ENCODE measurements around the gene TDRD9. TPM values are rescaled to one million over a fixed set of nuclear protein-coding genes. Genes with fewer than 3 reads are reported as not detected.
A peak's percentile ranks its signal among the peaks of the same experiment; 100 is the strongest.

The TDRD9 gene
- total and polyA plus RNA-seq, 4 donors: 1.2 to 2.2 (median 1.7) TPM

DNA sequence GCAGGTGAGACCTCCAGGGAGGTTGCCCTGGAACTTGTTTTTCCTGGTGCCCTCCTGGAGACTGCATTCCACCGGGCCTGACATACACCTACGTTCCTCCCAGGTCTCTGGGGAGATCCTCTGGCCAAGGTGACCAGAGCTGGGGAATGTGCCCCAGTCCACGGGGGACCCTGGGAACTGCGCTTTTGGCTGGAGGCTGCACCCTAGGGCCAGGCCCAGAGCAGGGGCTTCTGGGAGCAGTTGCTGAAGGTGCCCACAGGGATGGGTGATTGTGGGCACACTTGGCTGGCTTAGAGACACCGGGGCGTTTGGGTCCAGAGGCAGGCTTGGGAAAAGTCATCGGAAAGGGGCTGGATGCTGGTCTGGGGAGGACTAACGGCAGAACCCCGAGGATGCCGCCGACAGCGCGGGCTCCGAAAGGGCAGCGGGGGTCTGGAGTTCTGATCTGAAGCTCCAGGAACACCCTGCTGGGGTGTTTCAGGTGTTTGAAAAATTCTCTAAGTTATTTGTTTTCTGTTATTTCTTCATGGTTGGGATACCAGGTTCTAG lies 36.5 kb upstream of the TDRD9 start:
- WGBS (ENCODE audit: insufficient coverage): 90% methylated on average over 15 of the region's 15 CpGs
- H3K9me3 ChIP-seq (ENCODE audit: control insufficient read depth, insufficient read depth, low read length): no peaks in the 10 kb centered on the region
- no peaks in the 10 kb centered on the region for H3K27me3 ChIP-seq (ENCODE audit: control insufficient read depth, insufficient read depth, low read length)
- no peak for DNase-seq (ENCODE audit: low read depth in 4 of 6, low spot score in 6 of 6)
- H3K27ac ChIP-seq (ENCODE audit: low read depth, low read length): no peak overlapping the region
- H3K4me3 ChIP-seq (ENCODE audit: low read depth, low read length): no peak overlapping the region
- no peaks in the 10 kb centered on the region for H3K36me3 ChIP-seq (ENCODE audit: control insufficient read depth, insufficient read depth, low read length)
- H3K4me1 ChIP-seq (ENCODE audit: control insufficient read depth, insufficient read depth, low read length): peaks cover 5% of the 10 kb centered on the region

DNA sequence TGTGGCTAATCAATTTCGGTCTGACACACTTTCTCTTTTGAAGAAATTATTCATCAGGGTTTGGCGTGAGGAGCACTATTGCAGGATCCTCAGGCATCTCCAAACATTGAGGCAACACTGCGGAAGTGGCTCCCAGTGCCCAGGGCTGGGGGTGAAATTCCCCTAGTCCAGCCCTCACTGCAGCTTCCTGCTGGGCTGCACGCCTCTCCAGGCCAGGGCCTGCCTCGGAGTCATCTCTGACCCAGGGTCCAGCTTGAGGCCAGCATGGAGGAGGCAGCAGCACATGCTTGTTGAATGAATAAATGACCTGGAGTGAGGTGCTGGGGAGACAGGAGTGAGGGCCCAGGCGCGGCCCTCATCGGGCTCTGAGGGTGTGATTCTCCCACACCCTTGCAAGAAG lies 36.0 kb upstream of the TDRD9 start:
- Histone ChIP-seq H3K4me1 (ENCODE audit: control insufficient read depth, insufficient read depth, low read length) (peaks cover under 1% of the 10 kb centered on the region), H3K9me3 (ENCODE audit: control insufficient read depth, insufficient read depth, low read length) (no peaks in the 10 kb centered on the region), H3K4me3 (ENCODE audit: low read depth, low read length) (no peak overlapping the region), H3K36me3 (ENCODE audit: control insufficient read depth, insufficient read depth, low read length) (no peaks in the 10 kb centered on the region), H3K27me3 (ENCODE audit: control insufficient read depth, insufficient read depth, low read length) (no peaks in the 10 kb centered on the region), H3K27ac (ENCODE audit: low read depth, low read length) (no peak overlapping the region)
- no peak for DNase-seq (ENCODE audit: low read depth in 4 of 6, low spot score in 6 of 6)
- WGBS (ENCODE audit: insufficient coverage): 78% methylated on average over 5 of the region's 8 CpGs

DNA sequence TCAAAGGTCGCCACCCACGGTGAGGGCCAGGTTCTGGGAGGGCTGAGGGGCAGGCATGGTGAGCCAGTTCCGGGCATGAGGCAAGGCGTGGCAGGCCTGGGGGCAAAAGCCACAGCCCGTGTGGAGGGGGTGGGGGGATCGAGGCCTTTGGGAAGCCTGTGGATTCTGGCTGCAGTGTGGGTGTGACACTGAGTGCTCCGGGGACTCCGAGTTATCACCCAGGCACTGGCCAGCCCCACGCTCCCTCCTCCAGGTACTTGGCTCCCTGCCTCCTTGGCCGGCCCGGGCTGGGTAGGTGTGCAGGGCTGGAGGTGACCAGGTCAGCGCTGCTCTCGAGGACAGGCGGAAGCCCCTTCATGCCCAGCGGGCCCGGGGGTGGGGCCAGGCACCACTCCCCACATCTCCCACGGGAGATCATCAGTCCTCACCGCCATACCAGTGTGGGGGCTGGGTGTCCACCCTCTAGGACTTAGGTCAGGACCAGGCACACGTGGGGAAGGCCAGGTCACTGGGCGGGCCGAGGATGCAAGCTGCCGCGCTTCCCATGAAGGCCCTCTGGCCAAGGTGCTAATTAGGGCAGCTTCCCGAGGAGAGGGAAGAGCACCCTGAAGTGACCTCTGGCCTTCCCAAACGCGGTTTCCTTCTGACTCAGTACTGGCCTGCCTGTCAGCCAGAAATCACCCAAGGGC lies 34.1 kb upstream of the TDRD9 start:
- Histone ChIP-seq H3K27ac (ENCODE audit: low read depth, low read length) (no peak overlapping the region), H3K27me3 (ENCODE audit: control insufficient read depth, insufficient read depth, low read length) (no peaks in the 10 kb centered on the region), H3K36me3 (ENCODE audit: control insufficient read depth, insufficient read depth, low read length) (peaks cover 3% of the 10 kb centered on the region), H3K4me3 (ENCODE audit: low read depth, low read length) (no peak overlapping the region), H3K4me1 (ENCODE audit: control insufficient read depth, insufficient read depth, low read length) (no peaks in the 10 kb centered on the region), H3K9me3 (ENCODE audit: control insufficient read depth, insufficient read depth, low read length) (no peaks in the 10 kb centered on the region)
- DNase-seq (ENCODE audit: low read depth in 4 of 6, low spot score in 6 of 6): no peak
- 75% methylated on average over 25 of the region's 26 CpGs for WGBS (ENCODE audit: insufficient coverage)

DNA sequence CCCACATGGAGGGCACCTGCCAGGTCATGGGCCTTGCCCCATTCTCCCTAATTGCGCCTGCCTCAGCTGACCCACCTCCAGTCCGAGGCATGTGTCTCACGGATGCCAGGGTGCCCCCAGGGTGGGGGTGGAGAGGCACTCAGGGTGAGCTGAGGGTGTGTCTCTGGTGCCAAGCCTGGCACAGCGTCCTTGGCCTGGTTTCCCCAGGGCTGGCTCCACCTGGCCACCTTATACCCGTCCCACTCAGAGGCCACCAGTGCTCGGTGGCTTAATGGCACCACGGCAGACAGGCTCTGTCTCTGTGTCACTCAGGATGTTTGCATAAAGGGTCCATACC lies 33.6 kb upstream of the TDRD9 start:
- H3K9me3 ChIP-seq (ENCODE audit: control insufficient read depth, insufficient read depth, low read length): no peaks in the 10 kb centered on the region
- DNase-seq (ENCODE audit: low read depth in 4 of 6, low spot score in 6 of 6): no peak
- H3K4me1 ChIP-seq (ENCODE audit: control insufficient read depth, insufficient read depth, low read length): no peaks in the 10 kb centered on the region
- no peak overlapping the region for H3K27ac ChIP-seq (ENCODE audit: low read depth, low read length)
- peaks cover 3% of the 10 kb centered on the region for H3K36me3 ChIP-seq (ENCODE audit: control insufficient read depth, insufficient read depth, low read length)
- no peak overlapping the region for H3K4me3 ChIP-seq (ENCODE audit: low read depth, low read length)
- no peaks in the 10 kb centered on the region for H3K27me3 ChIP-seq (ENCODE audit: control insufficient read depth, insufficient read depth, low read length)
- 85% methylated on average over 6 of the region's 7 CpGs for WGBS (ENCODE audit: insufficient coverage)

DNA sequence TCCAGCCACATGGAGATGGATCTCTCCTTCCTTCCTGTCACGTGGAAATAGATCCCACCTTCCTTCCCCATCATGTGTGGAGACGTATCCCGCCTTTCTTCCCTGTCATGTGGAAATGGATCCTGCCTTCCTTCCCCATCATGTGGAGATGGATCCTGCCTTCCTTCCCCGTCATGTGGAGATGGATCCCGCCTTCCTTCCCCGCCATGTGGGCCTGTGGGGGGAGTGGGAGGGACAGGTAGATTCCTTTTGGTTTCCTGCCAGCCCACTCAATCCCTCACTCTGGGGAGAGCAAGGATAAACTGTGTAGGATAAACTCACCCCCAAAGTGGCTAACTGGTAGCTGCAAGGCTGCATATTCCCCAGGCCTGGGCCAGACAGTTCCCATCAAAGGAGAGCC lies 31.7 kb upstream of the TDRD9 start:
- Histone ChIP-seq H3K36me3 (ENCODE audit: control insufficient read depth, insufficient read depth, low read length) (peaks cover 3% of the 10 kb centered on the region), H3K4me1 (ENCODE audit: control insufficient read depth, insufficient read depth, low read length) (no peaks in the 10 kb centered on the region), H3K4me3 (ENCODE audit: low read depth, low read length) (no peak overlapping the region), H3K27me3 (ENCODE audit: control insufficient read depth, insufficient read depth, low read length) (no peaks in the 10 kb centered on the region), H3K9me3 (ENCODE audit: control insufficient read depth, insufficient read depth, low read length) (no peaks in the 10 kb centered on the region), H3K27ac (ENCODE audit: low read depth, low read length) (no peak overlapping the region)
- WGBS (ENCODE audit: insufficient coverage): 80% methylated on average over 1 of the region's 6 CpGs
- no peak for DNase-seq (ENCODE audit: low read depth in 4 of 6, low spot score in 6 of 6)

DNA sequence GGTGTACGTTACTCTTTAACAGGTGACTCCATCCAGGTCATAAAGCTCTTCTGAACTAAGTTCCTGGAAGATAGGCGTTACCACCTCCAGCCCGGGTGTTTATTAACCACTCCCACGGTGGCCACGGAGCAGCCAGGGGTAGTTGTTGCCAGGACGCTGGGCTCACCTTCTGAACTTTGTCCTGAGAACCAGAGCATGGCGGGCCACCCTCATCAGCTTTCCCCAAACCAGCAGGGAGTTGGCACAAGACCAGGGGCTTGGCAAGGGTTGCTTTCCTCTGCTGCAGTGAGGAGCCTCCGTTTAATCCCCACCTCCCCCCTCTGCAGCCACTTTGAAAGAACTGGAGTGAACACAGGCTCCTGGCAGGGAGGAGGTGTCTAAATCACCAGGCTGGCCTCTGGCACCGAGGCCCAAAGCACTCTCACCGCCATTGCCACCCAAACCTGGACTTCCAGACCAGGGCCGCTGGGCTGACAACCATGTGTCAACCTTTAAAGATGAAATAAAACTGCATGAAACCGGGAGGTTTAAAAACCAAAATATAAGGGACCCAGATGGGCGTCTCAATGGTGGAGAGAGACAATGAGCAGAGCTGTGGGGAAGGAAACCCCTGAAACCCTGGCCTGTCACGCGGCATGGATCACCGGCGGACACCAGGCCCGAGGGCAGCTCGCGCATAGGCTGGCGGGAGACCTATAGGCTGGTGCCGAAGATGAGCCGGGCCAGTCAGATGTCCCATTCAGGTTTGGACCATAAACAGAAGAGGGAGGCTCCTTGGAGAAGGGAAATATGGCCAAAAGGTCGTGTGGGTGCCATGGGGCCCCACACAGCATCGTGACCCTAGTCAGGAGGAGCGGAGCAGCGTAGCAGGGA lies 30.9 kb upstream of the TDRD9 start:
- H3K27ac ChIP-seq (ENCODE audit: low read depth, low read length): no peak overlapping the region
- no peaks in the 10 kb centered on the region for H3K4me1 ChIP-seq (ENCODE audit: control insufficient read depth, insufficient read depth, low read length)
- no peaks in the 10 kb centered on the region for H3K9me3 ChIP-seq (ENCODE audit: control insufficient read depth, insufficient read depth, low read length)
- WGBS (ENCODE audit: insufficient coverage): 75% methylated on average over 24 of the region's 27 CpGs
- peaks cover 3% of the 10 kb centered on the region for H3K36me3 ChIP-seq (ENCODE audit: control insufficient read depth, insufficient read depth, low read length)
- no peak overlapping the region for H3K4me3 ChIP-seq (ENCODE audit: low read depth, low read length)
- no peaks in the 10 kb centered on the region for H3K27me3 ChIP-seq (ENCODE audit: control insufficient read depth, insufficient read depth, low read length)
- DNase-seq (ENCODE audit: low read depth in 4 of 6, low spot score in 6 of 6): peak in 2 of 6 donors; percentile 6 to 27

DNA sequence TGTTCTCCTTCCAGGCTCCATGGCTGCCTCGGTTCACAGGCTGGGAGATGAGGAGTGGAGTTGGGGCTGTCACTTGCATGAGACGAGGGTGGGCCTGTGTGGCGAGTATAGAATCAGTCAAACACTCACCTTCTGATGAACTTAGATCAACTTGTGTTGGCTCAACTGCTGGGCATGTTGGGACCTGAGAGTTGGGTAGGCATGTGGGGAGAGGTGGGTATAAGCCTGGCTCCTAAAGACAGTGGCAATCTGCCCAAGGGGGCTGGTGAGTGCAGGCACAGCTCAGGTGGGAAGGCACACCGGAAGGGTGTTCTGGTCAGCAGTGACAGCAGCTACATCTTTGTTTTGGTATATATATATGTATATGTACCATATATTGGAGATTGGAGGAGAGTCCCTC lies 30.1 kb upstream of the TDRD9 start:
- no peak overlapping the region for H3K4me3 ChIP-seq (ENCODE audit: low read depth, low read length)
- no peak for DNase-seq (ENCODE audit: low read depth in 4 of 6, low spot score in 6 of 6)
- no peak overlapping the region for H3K27ac ChIP-seq (ENCODE audit: low read depth, low read length)
- H3K27me3 ChIP-seq (ENCODE audit: control insufficient read depth, insufficient read depth, low read length): no peaks in the 10 kb centered on the region
- WGBS (ENCODE audit: insufficient coverage): 92% methylated on average over 3 of the region's 4 CpGs
- H3K9me3 ChIP-seq (ENCODE audit: control insufficient read depth, insufficient read depth, low read length): no peaks in the 10 kb centered on the region
- peaks cover 3% of the 10 kb centered on the region for H3K36me3 ChIP-seq (ENCODE audit: control insufficient read depth, insufficient read depth, low read length)
- no peaks in the 10 kb centered on the region for H3K4me1 ChIP-seq (ENCODE audit: control insufficient read depth, insufficient read depth, low read length)

DNA sequence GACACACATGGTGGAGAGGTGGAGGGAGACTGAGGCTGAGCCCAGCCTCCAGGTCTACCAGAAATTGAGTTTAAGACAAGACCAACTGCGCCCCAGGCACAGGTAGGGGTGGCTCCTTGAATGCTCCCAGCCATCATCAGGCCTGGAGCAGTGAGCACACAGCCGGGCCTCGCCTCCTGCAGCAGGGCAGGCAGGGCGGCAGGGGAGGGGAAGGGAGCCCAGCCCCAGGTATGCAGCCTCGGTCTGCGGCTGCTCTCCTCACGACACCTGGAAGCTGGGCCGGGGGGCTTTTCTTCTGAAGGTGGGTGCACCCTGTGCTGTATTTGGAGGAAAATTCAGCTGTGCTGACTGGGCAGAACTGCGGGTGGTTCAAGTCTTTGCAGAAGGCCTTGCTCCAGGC lies 29.5 kb upstream of the TDRD9 start:
- Histone ChIP-seq H3K4me1 (ENCODE audit: control insufficient read depth, insufficient read depth, low read length) (no peaks in the 10 kb centered on the region), H3K36me3 (ENCODE audit: control insufficient read depth, insufficient read depth, low read length) (peaks cover 3% of the 10 kb centered on the region), H3K9me3 (ENCODE audit: control insufficient read depth, insufficient read depth, low read length) (no peaks in the 10 kb centered on the region), H3K27ac (ENCODE audit: low read depth, low read length) (no peak overlapping the region), H3K27me3 (ENCODE audit: control insufficient read depth, insufficient read depth, low read length) (no peaks in the 10 kb centered on the region), H3K4me3 (ENCODE audit: low read depth, low read length) (no peak overlapping the region)
- 87% methylated on average over 9 of the region's 9 CpGs for WGBS (ENCODE audit: insufficient coverage)
- DNase-seq (ENCODE audit: low read depth in 4 of 6, low spot score in 6 of 6): no peak

DNA sequence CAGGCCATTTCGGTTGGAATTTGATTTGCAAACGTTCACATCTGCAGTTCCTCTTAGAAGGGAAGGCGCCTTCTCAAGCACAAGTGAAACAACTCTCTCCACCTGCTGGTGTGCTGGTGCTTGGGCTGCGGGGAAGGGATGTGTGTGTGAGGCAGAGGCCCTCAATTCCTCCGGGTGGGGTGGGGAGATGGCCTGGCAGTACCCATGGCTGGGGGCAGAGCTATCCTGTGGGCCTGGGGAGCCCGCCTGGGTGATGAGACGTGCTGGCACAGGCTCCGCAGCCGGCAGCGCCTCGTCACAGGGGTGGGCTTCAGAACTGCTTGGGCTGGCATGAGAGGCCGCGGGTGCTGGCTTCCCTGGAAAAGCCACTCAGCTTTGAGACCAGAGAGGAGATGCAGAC lies 28.9 kb upstream of the TDRD9 start:
- peaks cover 3% of the 10 kb centered on the region for H3K36me3 ChIP-seq (ENCODE audit: control insufficient read depth, insufficient read depth, low read length)
- no peaks in the 10 kb centered on the region for H3K27me3 ChIP-seq (ENCODE audit: control insufficient read depth, insufficient read depth, low read length)
- no peaks in the 10 kb centered on the region for H3K4me1 ChIP-seq (ENCODE audit: control insufficient read depth, insufficient read depth, low read length)
- H3K9me3 ChIP-seq (ENCODE audit: control insufficient read depth, insufficient read depth, low read length): no peaks in the 10 kb centered on the region
- 81% methylated on average over 9 of the region's 13 CpGs for WGBS (ENCODE audit: insufficient coverage)
- H3K27ac ChIP-seq (ENCODE audit: low read depth, low read length): no peak overlapping the region
- H3K4me3 ChIP-seq (ENCODE audit: low read depth, low read length): no peak overlapping the region
- no peak for DNase-seq (ENCODE audit: low read depth in 4 of 6, low spot score in 6 of 6)

DNA sequence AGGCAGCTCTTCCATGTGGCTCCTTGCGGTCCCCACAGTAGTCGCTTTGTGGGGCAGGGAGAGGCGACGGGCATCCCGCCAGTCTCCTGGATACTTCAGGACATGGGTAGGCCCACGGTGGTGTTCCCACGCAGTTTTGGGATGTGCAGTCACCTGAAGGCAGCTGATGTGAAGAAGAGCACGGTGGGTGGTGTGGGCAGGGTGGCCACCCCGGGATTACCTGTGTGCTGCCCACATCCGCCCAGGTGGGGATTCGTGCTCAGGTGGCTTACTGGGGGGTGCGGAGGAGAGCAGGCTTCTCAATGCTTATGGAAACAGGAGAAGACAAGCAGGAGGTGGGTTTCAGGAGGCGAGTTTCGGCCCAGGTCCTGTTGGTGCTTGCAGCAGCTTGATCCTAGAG lies 28.4 kb upstream of the TDRD9 start:
- DNase-seq (ENCODE audit: low read depth in 4 of 6, low spot score in 6 of 6): no peak
- Histone ChIP-seq H3K36me3 (ENCODE audit: control insufficient read depth, insufficient read depth, low read length) (peaks cover 3% of the 10 kb centered on the region), H3K4me1 (ENCODE audit: control insufficient read depth, insufficient read depth, low read length) (no peaks in the 10 kb centered on the region), H3K4me3 (ENCODE audit: low read depth, low read length) (no peak overlapping the region), H3K27ac (ENCODE audit: low read depth, low read length) (no peak overlapping the region), H3K27me3 (ENCODE audit: control insufficient read depth, insufficient read depth, low read length) (no peaks in the 10 kb centered on the region), H3K9me3 (ENCODE audit: control insufficient read depth, insufficient read depth, low read length) (no peaks in the 10 kb centered on the region)
- WGBS (ENCODE audit: insufficient coverage): 89% methylated on average over 14 of the region's 14 CpGs

Data from spinal cord (tissue), 10 donors.